Astrocyte (in vitro differentiated cells and primary cell): ENCODE measurements around the gene TIGD2. TPM values are rescaled to one million over a fixed set of nuclear protein-coding genes. Genes with fewer than 3 reads are reported as not detected.

ENCODE experiments used
- DNase-seq: peaks from one replicate; pipeline ENCODE4 v3.0.0-alpha.2; 2010; ENCODE audit warnings: low read depth
- FAIRE-seq: peaks from 2 replicates; lab custom pipeline; 2011; peaks lifted over from hg19 to GRCh38; lab: Jason Lieb, UNC
- H2AFZ ChIP-seq: 2 replicates; pipeline ENCODE4 v1.6.0; 2012; ENCODE audit warnings: low read depth, low read length, inconsistent platforms
- H3K27ac ChIP-seq: 2 replicates; pipeline ENCODE4 v1.5.1; 2011; ENCODE audit warnings: low read depth, low read length, inconsistent platforms
- H3K27me3 ChIP-seq: 2 replicates; pipeline ENCODE4 v1.6.0; 2011; ENCODE audit warnings: low read length, inconsistent platforms; ENCODE audit not compliant: insufficient read depth
- H3K36me3 ChIP-seq: 2 replicates; pipeline ENCODE4 v1.5.1; 2011; ENCODE audit warnings: low read length, inconsistent platforms; ENCODE audit not compliant: insufficient read depth
- H3K4me1 ChIP-seq: 2 replicates; pipeline ENCODE4 v1.5.1; 2011; ENCODE audit warnings: low read length, inconsistent platforms; ENCODE audit not compliant: insufficient read depth
- H3K4me2 ChIP-seq: 2 replicates; pipeline ENCODE4 v1.6.0; 2012; ENCODE audit warnings: low read length, inconsistent platforms
- H3K4me3 ChIP-seq: 2 replicates; pipeline ENCODE4 v1.5.1; 2011; ENCODE audit warnings: low read depth, mild to moderate bottlenecking, low read length, inconsistent platforms; ENCODE audit not compliant: insufficient read depth
- H3K79me2 ChIP-seq: 2 replicates; pipeline ENCODE4 v1.6.0; 2012; ENCODE audit warnings: mild to moderate bottlenecking, low read length, inconsistent platforms; ENCODE audit not compliant: insufficient read depth
- H3K9ac ChIP-seq: 2 replicates; pipeline ENCODE4 v1.6.0; 2012; ENCODE audit warnings: mild to moderate bottlenecking, low read length, inconsistent platforms
- H3K9me3 ChIP-seq: 2 replicates; pipeline ENCODE4 v1.5.1; 2012; ENCODE audit warnings: low read depth, mild to moderate bottlenecking, low read length, inconsistent platforms; ENCODE audit not compliant: insufficient read depth
- H4K20me1 ChIP-seq: 2 replicates; pipeline ENCODE4 v1.6.0; 2012; ENCODE audit warnings: low read length, inconsistent platforms; ENCODE audit not compliant: insufficient read depth
- H3K27ac Mint-ChIP-seq: one replicate; pipeline ENCODE4 v1.8.0; 2021; ENCODE audit warnings: mild to moderate bottlenecking, mixed read lengths; ENCODE audit not compliant: unreplicated experiment
- H3K27me3 Mint-ChIP-seq: one replicate; pipeline ENCODE4 v1.8.0; 2021; ENCODE audit warnings: low read depth, mixed read lengths; ENCODE audit not compliant: unreplicated experiment
- H3K36me3 Mint-ChIP-seq: one replicate; pipeline ENCODE4 v1.8.0; 2021; ENCODE audit warnings: low read depth, mixed read lengths; ENCODE audit not compliant: unreplicated experiment
- H3K4me1 Mint-ChIP-seq: one replicate; pipeline ENCODE4 v1.8.0; 2021; ENCODE audit warnings: low read depth, mixed read lengths; ENCODE audit not compliant: unreplicated experiment
- H3K4me3 Mint-ChIP-seq: one replicate; pipeline ENCODE4 v1.8.0; 2021; ENCODE audit warnings: mild to moderate bottlenecking, moderate library complexity, mixed read lengths; ENCODE audit not compliant: unreplicated experiment
- H3K9me3 Mint-ChIP-seq: one replicate; pipeline ENCODE4 v1.8.0; 2021; ENCODE audit warnings: mild to moderate bottlenecking, mixed read lengths; ENCODE audit not compliant: unreplicated experiment
- EZH2 ChIP-seq: IDR thresholded peaks from 2 replicates; pipeline ENCODE4 v1.6.1; 2012; ENCODE audit warnings: mild to moderate bottlenecking, low read length, inconsistent platforms; ENCODE audit not compliant: insufficient read depth
- total RNA-seq: library from RNA; stranded (reverse); gene quantifications from 2 replicates; pipeline ENCODE4 v1.2.1, GENCODE V29; 2021
- TF ChIP-seq, protein P1 (sequence below): IDR thresholded peaks from 2 replicates; pipeline ENCODE4 v1.5.1; 2011; ENCODE audit warnings: low read depth, mild to moderate bottlenecking, inconsistent platforms, low read length, moderate library complexity; ENCODE audit not compliant: insufficient read depth

Gene TIGD2
- total RNA-seq, 1 donor from 2014 or later: 5.3 TPM

DNA sequence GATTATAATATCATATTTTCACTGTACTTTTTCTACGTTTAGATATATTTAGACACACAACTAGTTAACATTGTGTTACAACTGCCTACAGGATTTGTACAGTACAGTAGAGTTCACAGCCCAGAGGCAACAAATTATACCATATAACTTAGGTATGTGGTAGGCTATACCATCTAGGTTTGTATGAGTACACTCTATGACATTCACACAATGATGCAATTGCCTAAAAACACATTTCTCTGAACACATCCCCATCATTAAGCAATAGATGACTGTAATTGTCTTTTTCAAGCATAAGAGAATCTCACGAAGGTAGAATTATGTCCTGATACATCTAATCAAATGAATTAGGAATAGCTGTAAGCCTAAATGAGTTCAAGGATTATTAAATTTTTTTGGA, 12.3 kb upstream of the TIGD2 start:
- DNase-seq (no peak), FAIRE-seq (no peak)
- H3K4me3 ChIP-seq: no peak overlapping the region
- Mint-ChIP-seq H3K27me3 (no peaks in the 10 kb centered on the region), H3K9me3 (no peaks in the 10 kb centered on the region), H3K4me1 (peaks cover 3% of the 10 kb centered on the region), H3K27ac (no peak overlapping the region), H3K4me3 (no peak overlapping the region), H3K36me3 (no peaks in the 10 kb centered on the region)
- H4K20me1 ChIP-seq: no peaks in the 10 kb centered on the region
- H3K36me3 ChIP-seq: no peaks in the 10 kb centered on the region
- no peaks in the 10 kb centered on the region for H3K79me2 ChIP-seq
- H2AFZ ChIP-seq: no peak overlapping the region
- H3K4me1 ChIP-seq: no peaks in the 10 kb centered on the region
- no peak overlapping the region for H3K9ac ChIP-seq
- TF ChIP-seq, protein P1, sequence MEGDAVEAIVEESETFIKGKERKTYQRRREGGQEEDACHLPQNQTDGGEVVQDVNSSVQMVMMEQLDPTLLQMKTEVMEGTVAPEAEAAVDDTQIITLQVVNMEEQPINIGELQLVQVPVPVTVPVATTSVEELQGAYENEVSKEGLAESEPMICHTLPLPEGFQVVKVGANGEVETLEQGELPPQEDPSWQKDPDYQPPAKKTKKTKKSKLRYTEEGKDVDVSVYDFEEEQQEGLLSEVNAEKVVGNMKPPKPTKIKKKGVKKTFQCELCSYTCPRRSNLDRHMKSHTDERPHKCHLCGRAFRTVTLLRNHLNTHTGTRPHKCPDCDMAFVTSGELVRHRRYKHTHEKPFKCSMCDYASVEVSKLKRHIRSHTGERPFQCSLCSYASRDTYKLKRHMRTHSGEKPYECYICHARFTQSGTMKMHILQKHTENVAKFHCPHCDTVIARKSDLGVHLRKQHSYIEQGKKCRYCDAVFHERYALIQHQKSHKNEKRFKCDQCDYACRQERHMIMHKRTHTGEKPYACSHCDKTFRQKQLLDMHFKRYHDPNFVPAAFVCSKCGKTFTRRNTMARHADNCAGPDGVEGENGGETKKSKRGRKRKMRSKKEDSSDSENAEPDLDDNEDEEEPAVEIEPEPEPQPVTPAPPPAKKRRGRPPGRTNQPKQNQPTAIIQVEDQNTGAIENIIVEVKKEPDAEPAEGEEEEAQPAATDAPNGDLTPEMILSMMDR: no peak
- no peak for TF ChIP-seq EZH2
- no peaks in the 10 kb centered on the region for H3K9me3 ChIP-seq
- no peak overlapping the region for H3K4me2 ChIP-seq
- H3K27me3 ChIP-seq: no peaks in the 10 kb centered on the region
- H3K27ac ChIP-seq: no peak overlapping the region

GRCh38 chr4:89099471-89099870, 11.9 kb upstream of the TIGD2 start:
- Histone ChIP-seq H3K36me3 (no peaks in the 10 kb centered on the region), H3K9ac (no peak overlapping the region), H3K4me2 (no peak overlapping the region), H3K27ac (no peak overlapping the region), H3K79me2 (no peaks in the 10 kb centered on the region), H3K27me3 (peaks cover 3% of the 10 kb centered on the region), H3K4me3 (no peak overlapping the region), H2AFZ (no peak overlapping the region), H4K20me1 (no peaks in the 10 kb centered on the region), H3K9me3 (no peaks in the 10 kb centered on the region), H3K4me1 (no peaks in the 10 kb centered on the region)
- peaks cover 3% of the 10 kb centered on the region for H3K4me1 Mint-ChIP-seq
- H3K36me3 Mint-ChIP-seq: no peaks in the 10 kb centered on the region
- H3K4me3 Mint-ChIP-seq: no peak overlapping the region
- FAIRE-seq: no peak
- no peak overlapping the region for H3K27ac Mint-ChIP-seq
- peaks cover 3% of the 10 kb centered on the region for H3K27me3 Mint-ChIP-seq
- DNase-seq: no peak
- H3K9me3 Mint-ChIP-seq: peaks cover under 1% of the 10 kb centered on the region
- TF ChIP-seq, protein P1: no peak
- no peak for TF ChIP-seq EZH2

DNA sequence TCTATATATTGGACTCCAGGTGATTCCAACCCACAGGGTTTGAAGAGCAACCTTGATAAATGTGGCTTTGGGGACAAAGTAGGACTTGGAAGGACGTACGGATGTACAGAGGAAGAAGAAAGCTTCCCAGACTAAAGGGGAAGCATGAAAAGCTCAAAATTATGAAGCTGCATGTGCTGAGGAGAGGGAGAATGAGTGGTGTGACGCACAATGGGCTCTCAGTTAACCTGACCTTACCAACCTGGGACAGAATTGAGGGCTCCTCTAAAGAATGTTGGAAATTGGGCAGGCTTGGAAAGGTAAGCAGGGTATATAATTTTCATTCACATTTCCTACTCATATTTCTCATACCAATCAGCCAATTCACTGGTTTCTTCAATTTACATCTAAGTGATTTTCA, 10.5 kb upstream of the TIGD2 start:
- H4K20me1 ChIP-seq: no peaks in the 10 kb centered on the region
- Mint-ChIP-seq H3K27ac (no peak overlapping the region), H3K9me3 (peaks cover 2% of the 10 kb centered on the region), H3K4me3 (no peak overlapping the region), H3K27me3 (peaks cover 4% of the 10 kb centered on the region), H3K36me3 (no peaks in the 10 kb centered on the region), H3K4me1 (peaks cover 3% of the 10 kb centered on the region)
- no peak for TF ChIP-seq EZH2
- TF ChIP-seq, protein P1: no peak
- no peak for DNase-seq
- peaks cover 3% of the 10 kb centered on the region for H3K27me3 ChIP-seq
- H3K79me2 ChIP-seq: no peaks in the 10 kb centered on the region
- H2AFZ ChIP-seq: no peak overlapping the region
- no peaks in the 10 kb centered on the region for H3K9me3 ChIP-seq
- no peak overlapping the region for H3K9ac ChIP-seq
- no peak overlapping the region for H3K4me2 ChIP-seq
- H3K27ac ChIP-seq: no peak overlapping the region
- no peaks in the 10 kb centered on the region for H3K36me3 ChIP-seq
- no peaks in the 10 kb centered on the region for H3K4me1 ChIP-seq
- no peak for FAIRE-seq
- H3K4me3 ChIP-seq: no peak overlapping the region
